Panc1 (cell line): ENCODE results near the gene PTPRK. TPM values are rescaled to one million over a fixed set of nuclear protein-coding genes. Genes with fewer than 3 reads are reported as not detected.

ENCODE experiments used
- ATAC-seq: fragments of 200-7000 bp; cut with Tn5 transposase; 2 replicates; pipeline ENCODE4 v1.9.1; 2020; ENCODE audit warnings: mild to moderate bottlenecking, moderate library complexity
- BruUV-seq: library from RNA; stranded (reverse); fragments of 400-500 nt; replicated peaks from 2 replicates; lab custom pipeline; 2021; lab: Mats Ljungman, UMichigan
- CTCF ChIA-PET: fragments of 300-600 bp; sonication (Branson Sonifier 250); formaldehyde crosslinking; loops from one replicate; lab custom pipeline; 2022; ENCODE audit warnings: antibody characterized with exemption; lab: Charles Lee
- POLR2A ChIA-PET: fragments of 300-600 bp; sonication (Branson Sonifier 250); formaldehyde crosslinking; loops from one replicate; lab custom pipeline; 2022; ENCODE audit warnings: antibody characterized with exemption; lab: Charles Lee
- DNase-seq: peaks from one replicate; pipeline ENCODE4 v3.0.0-alpha.2; 2010; ENCODE audit warnings: low read depth, low spot score
- H3K27ac ChIP-seq: 2 replicates; pipeline ENCODE4 v1.5.1; 2011; ENCODE audit warnings: mild to moderate bottlenecking, low read length, inconsistent platforms
- H3K27me3 ChIP-seq: fragments of 200-500 bp; sonication (Bioruptor generic); 2 replicates; pipeline ENCODE4 v1.6.0; 2014; ENCODE audit warnings: low read length, inconsistent platforms; ENCODE audit not compliant: control insufficient read depth, insufficient read depth
- H3K36me3 ChIP-seq: fragments of 200-500 bp; sonication (Bioruptor generic); 2 replicates; pipeline ENCODE4 v1.5.1; 2014; ENCODE audit warnings: inconsistent platforms, mild to moderate bottlenecking, low read length, moderate library complexity; ENCODE audit not compliant: control insufficient read depth, insufficient read depth
- H3K4me1 ChIP-seq: 2 replicates; pipeline ENCODE4 v1.5.1; 2011; ENCODE audit warnings: inconsistent platforms, mild to moderate bottlenecking, low read length, moderate library complexity; ENCODE audit not compliant: control insufficient read depth, insufficient read depth
- H3K4me3 ChIP-seq, 2 experiments: 2 replicates each; pipeline ENCODE4 v1.5.1; 2011 to 2012; ENCODE audit warnings: low read depth in 2 of 2, low read length in 2 of 2, mild to moderate bottlenecking in 2 of 2, inconsistent platforms in 1 of 2, moderate library complexity in 1 of 2
- H3K9me3 ChIP-seq: fragments of 200-500 bp; sonication (Bioruptor generic); 2 replicates; pipeline ENCODE4 v1.5.1; 2014; ENCODE audit warnings: low read depth, mild to moderate bottlenecking, inconsistent platforms, low read length, moderate library complexity; ENCODE audit not compliant: control insufficient read depth, insufficient read depth
- POLR2AphosphoS5 ChIP-seq: IDR thresholded peaks from 2 replicates; pipeline ENCODE4 v1.6.1; 2012; ENCODE audit warnings: mild to moderate bottlenecking, low read depth, low read length, moderate library complexity
- SIN3A ChIP-seq: IDR thresholded peaks from 2 replicates; pipeline ENCODE4 v1.6.1; 2012; ENCODE audit warnings: low read depth, mild to moderate bottlenecking, low read length, moderate library complexity, borderline replicate concordance; ENCODE audit not compliant: insufficient read depth
- TCF7L2 ChIP-seq: IDR thresholded peaks from 2 replicates; pipeline ENCODE4 v1.6.1; 2011; ENCODE audit warnings: mild to moderate bottlenecking, low read depth, low read length, inconsistent platforms
- in situ Hi-C: cut with HindIII; loops from 2 replicates; pipeline ENCODE4 v1.10.0; 2016; ENCODE audit warnings: low sequenced_read_pairs, low pct_unique_long_range_greater_than_20kb
- intact Hi-C: fragments of 100-400 bp; cut with micrococcal nuclease; formaldehyde crosslinking; loops from one replicate; pipeline ENCODE4 v1.10.0; 2022; ENCODE audit not compliant: unreplicated experiment
- total RNA-seq: library from RNA; stranded (reverse); gene quantifications from one replicate; pipeline ENCODE4 v1.2.1, GENCODE V29; 2021; ENCODE audit not compliant: unreplicated experiment
- TF ChIP-seq, protein P1 (sequence below), 2 experiments: IDR thresholded peaks; 2 replicates each; pipeline ENCODE4 v1.6.1; 2011 to 2012; ENCODE audit warnings: low read depth in 2 of 2, control low read depth in 1 of 2, low read length in 1 of 2, mild to moderate bottlenecking in 1 of 2, moderate library complexity in 1 of 2; ENCODE audit not compliant: insufficient read depth in 1 of 2
- TF ChIP-seq, protein P2 (sequence below): fragments of 450-650 bp; IDR thresholded peaks from 2 replicates; pipeline ENCODE4 v1.5.1; 2017; ENCODE audit warnings: mild to moderate bottlenecking

The PTPRK gene
- total RNA-seq, 1 experiment from 2014 or later = 61.8 TPM

DNA sequence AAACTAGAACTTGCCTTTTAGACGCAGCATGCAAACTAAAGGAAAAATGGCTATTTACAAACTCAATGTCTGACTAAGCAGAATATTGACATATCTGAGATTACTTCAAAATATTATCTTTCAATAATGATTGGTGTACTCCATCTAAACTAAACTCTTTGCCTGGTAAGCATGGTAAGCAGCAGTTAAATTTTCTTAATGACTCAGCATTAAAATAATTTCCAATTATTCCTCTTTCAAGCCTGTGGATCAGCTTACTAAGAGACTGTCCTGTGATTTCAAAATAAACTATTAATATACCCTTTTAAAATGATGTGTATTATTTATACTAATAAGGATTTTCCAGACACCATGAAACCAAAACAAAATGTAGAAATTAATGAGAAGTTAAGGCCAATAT, 392.7 kb downstream of the PTPRK start:
- Histone ChIP-seq H3K27me3 (no peaks in the 10 kb centered on the region), H3K27ac (no peak overlapping the region), H3K9me3 (no peaks in the 10 kb centered on the region), H3K36me3 (no peaks in the 10 kb centered on the region), H3K4me3 (no peak overlapping the region), H3K4me1 (peaks cover 7% of the 10 kb centered on the region; the same call in 1 of the 2 replicates)
- DNase-seq (no peak), ATAC-seq (no peak)
- POLR2A ChIA-PET = no interaction called here
- no TSS peak for BruUV-seq
- TF ChIP-seq SIN3A (no peak), TCF7L2 (no peak), POLR2AphosphoS5 (no peak)
- TF ChIP-seq, protein P1, sequence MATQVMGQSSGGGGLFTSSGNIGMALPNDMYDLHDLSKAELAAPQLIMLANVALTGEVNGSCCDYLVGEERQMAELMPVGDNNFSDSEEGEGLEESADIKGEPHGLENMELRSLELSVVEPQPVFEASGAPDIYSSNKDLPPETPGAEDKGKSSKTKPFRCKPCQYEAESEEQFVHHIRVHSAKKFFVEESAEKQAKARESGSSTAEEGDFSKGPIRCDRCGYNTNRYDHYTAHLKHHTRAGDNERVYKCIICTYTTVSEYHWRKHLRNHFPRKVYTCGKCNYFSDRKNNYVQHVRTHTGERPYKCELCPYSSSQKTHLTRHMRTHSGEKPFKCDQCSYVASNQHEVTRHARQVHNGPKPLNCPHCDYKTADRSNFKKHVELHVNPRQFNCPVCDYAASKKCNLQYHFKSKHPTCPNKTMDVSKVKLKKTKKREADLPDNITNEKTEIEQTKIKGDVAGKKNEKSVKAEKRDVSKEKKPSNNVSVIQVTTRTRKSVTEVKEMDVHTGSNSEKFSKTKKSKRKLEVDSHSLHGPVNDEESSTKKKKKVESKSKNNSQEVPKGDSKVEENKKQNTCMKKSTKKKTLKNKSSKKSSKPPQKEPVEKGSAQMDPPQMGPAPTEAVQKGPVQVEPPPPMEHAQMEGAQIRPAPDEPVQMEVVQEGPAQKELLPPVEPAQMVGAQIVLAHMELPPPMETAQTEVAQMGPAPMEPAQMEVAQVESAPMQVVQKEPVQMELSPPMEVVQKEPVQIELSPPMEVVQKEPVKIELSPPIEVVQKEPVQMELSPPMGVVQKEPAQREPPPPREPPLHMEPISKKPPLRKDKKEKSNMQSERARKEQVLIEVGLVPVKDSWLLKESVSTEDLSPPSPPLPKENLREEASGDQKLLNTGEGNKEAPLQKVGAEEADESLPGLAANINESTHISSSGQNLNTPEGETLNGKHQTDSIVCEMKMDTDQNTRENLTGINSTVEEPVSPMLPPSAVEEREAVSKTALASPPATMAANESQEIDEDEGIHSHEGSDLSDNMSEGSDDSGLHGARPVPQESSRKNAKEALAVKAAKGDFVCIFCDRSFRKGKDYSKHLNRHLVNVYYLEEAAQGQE (IDR thresholded peaks at IDR 0.05; ENCODE audit: insufficient read depth in 1 of 2, low read depth in 2 of 2, low read length in 1 of 2) = no peak
- TF ChIP-seq, protein P2, sequence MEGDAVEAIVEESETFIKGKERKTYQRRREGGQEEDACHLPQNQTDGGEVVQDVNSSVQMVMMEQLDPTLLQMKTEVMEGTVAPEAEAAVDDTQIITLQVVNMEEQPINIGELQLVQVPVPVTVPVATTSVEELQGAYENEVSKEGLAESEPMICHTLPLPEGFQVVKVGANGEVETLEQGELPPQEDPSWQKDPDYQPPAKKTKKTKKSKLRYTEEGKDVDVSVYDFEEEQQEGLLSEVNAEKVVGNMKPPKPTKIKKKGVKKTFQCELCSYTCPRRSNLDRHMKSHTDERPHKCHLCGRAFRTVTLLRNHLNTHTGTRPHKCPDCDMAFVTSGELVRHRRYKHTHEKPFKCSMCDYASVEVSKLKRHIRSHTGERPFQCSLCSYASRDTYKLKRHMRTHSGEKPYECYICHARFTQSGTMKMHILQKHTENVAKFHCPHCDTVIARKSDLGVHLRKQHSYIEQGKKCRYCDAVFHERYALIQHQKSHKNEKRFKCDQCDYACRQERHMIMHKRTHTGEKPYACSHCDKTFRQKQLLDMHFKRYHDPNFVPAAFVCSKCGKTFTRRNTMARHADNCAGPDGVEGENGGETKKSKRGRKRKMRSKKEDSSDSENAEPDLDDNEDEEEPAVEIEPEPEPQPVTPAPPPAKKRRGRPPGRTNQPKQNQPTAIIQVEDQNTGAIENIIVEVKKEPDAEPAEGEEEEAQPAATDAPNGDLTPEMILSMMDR = no peak
- in situ Hi-C loops = no loop called here
- CTCF ChIA-PET = no interaction called here
- intact Hi-C loops = no loop called here

DNA sequence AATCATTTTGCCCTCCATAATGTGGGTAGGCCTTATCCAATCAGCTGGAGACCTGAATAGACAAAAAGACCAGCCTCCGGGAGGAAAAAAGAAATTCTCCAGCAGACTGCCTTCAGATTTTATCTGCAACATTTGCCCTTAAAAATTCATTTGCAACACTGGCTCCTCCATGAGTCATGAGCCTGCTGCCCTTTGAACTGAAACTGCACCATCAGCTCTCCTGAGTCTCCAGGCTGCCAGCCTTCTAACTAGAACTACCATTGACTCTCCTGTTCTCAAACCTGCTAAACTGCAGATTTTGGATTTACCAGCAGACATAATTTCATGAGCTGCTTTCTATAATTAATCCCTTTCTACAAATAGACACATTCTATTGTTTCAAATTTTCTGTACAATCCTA, 395.7 kb downstream of the PTPRK start:
- H3K4me1 ChIP-seq = no peaks in the 10 kb centered on the region
- intact Hi-C loops = no loop called here
- ATAC-seq = no peak
- BruUV-seq = no TSS peak
- H3K36me3 ChIP-seq = no peaks in the 10 kb centered on the region
- in situ Hi-C loops = no loop called here
- no peaks in the 10 kb centered on the region for H3K27me3 ChIP-seq
- no peak for DNase-seq
- no peaks in the 10 kb centered on the region for H3K9me3 ChIP-seq
- no peak overlapping the region for H3K27ac ChIP-seq
- H3K4me3 ChIP-seq = no peak overlapping the region
- ChIA-PET POLR2A (no interaction called here), CTCF (no interaction called here)
- TF ChIP-seq, protein P1 (IDR thresholded peaks at IDR 0.05; ENCODE audit: insufficient read depth in 1 of 2, low read depth in 2 of 2, low read length in 1 of 2) = no peak
- no peak for TF ChIP-seq POLR2AphosphoS5
- TF ChIP-seq, protein P2 = no peak
- TF ChIP-seq SIN3A = no peak
- no peak for TF ChIP-seq TCF7L2
